NCI-H526 treated with DMSO at 0.1 percent for 48 hours (cell line): Measurements from ENCODE around the gene FGF9.
A peak's percentile ranks its signal among the peaks of the same experiment; 100 is the strongest.

Source experiments
- DNase-seq: peaks from one replicate; lab custom pipeline; 2025; lab: John Stamatoyannopoulos, UW

Gene FGF9

GRCh38 chr13:21674490-21675009 lies 3.7 kb downstream of the FGF9 start:
- peak; percentile 49 for DNase-seq

GRCh38 chr13:21675095-21675991 lies 4.5 kb downstream of the FGF9 start:
- DNase-seq, result peak; percentile 78

- DNase-seq, result peak; percentile 62
Measured at GRCh38 chr13:21676611-21677021, 5.7 kb downstream of the FGF9 start.

- DNase-seq, result no peak
Measured at GRCh38 chr13:21677075-21677623, 6.3 kb downstream of the FGF9 start.

GRCh38 chr13:21683034-21683733 lies 12.3 kb downstream of the FGF9 start:
- no peak for DNase-seq

- no peak for DNase-seq
Measured at GRCh38 chr13:21684576-21684975, 13.7 kb downstream of the FGF9 start.

- no peak for DNase-seq
Measured at GRCh38 chr13:21685485-21686064, 14.7 kb downstream of the FGF9 start.

- DNase-seq, result no peak
Measured at GRCh38 chr13:21686751-21687391, 16.0 kb downstream of the FGF9 start.

GRCh38 chr13:21688056-21688455 lies 17.2 kb downstream of the FGF9 start:
- DNase-seq, result no peak

GRCh38 chr13:21689097-21689496 lies 18.2 kb downstream of the FGF9 start:
- DNase-seq, result no peak

- DNase-seq, result no peak
Measured at GRCh38 chr13:21690955-21691354, 20.1 kb downstream of the FGF9 start.

GRCh38 chr13:21691500-21691899 lies 20.6 kb downstream of the FGF9 start:
- no peak for DNase-seq

GRCh38 chr13:21691928-21692327 lies 21.1 kb downstream of the FGF9 start:
- no peak for DNase-seq

- no peak for DNase-seq
Measured at GRCh38 chr13:21694831-21695230, 24.0 kb downstream of the FGF9 start.

GRCh38 chr13:21695546-21695945 lies 24.7 kb downstream of the FGF9 start:
- no peak for DNase-seq

- no peak for DNase-seq
Measured at GRCh38 chr13:21696865-21697448, 26.1 kb downstream of the FGF9 start.

GRCh38 chr13:21698817-21699679 lies 28.2 kb downstream of the FGF9 start:
- no peak for DNase-seq

- no peak for DNase-seq
Measured at GRCh38 chr13:21701460-21701859, 30.6 kb downstream of the FGF9 start.

- DNase-seq, result no peak
Measured at GRCh38 chr13:21703846-21704245, 33.0 kb downstream of the FGF9 start.

GRCh38 chr13:21707586-21707985 lies 36.7 kb downstream of the FGF9 start:
- no peak for DNase-seq
